GM12891 (cell line): Measurements from ENCODE around the gene SDSL.

Experiments used
- PAX5 ChIP-seq: IDR thresholded peaks from 2 replicates; pipeline ENCODE4 v1.6.1; 2011; ENCODE audit warnings: low read length, moderate library complexity, mild to moderate bottlenecking; ENCODE audit not compliant: insufficient read depth, severe bottlenecking
- POLR2A ChIP-seq: IDR thresholded peaks from 2 replicates; pipeline ENCODE4 v1.6.1; 2011; ENCODE audit warnings: low read depth, low read length, control low read depth
- POLR2AphosphoS5 ChIP-seq: IDR thresholded peaks from 2 replicates; pipeline ENCODE4 v1.6.1; 2011; ENCODE audit warnings: low read depth, low read length, control low read depth
- POU2F2 ChIP-seq: IDR thresholded peaks from 2 replicates; pipeline ENCODE4 v1.6.1; 2011; ENCODE audit warnings: low read depth, mild to moderate bottlenecking, control low read depth, low read length, moderate library complexity
- SPI1 ChIP-seq: IDR thresholded peaks from 2 replicates; pipeline ENCODE4 v1.6.1; 2011; ENCODE audit warnings: low read depth, low read length, control low read depth
- TAF1 ChIP-seq: IDR thresholded peaks from 2 replicates; pipeline ENCODE4 v1.6.1; 2011; ENCODE audit warnings: low read depth, low read length, control low read depth

DNA sequence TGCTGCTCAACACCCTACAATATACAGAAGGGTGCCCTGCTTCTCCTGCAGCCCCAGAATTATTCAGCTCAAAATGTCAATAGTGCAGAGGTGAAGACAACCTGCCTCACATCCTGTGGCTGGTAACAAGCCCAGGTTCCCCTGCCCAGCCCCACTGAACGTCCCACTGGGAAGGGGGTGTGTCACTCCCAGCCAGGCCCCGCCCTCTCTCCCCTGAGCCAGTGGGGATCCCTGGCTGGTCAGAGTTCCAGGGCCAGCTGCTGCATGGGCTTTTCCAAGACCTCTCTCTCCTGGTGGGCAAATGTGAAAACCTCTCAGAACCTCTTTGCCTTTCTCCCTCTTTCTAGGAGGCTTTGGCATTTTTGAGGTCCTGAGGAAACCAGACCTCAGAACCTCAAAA lies 63.1 kb downstream of the SDSL start:
- no peak for TF ChIP-seq POLR2A
- TF ChIP-seq TAF1: no peak
- TF ChIP-seq POLR2AphosphoS5: no peak
- TF ChIP-seq SPI1: no peak
- no peak for TF ChIP-seq PAX5
- no peak for TF ChIP-seq POU2F2
